GM19397 (cell line): ENCODE measurements around the gene ADRA1B.
"Not testable (repeated sequence)": the region's sequence is repeated elsewhere in the genome, so short reads cannot be mapped to it uniquely, and the experiment has no call there.

Source experiments
- ATAC-seq: cut with Tn5 transposase; IDR thresholded peaks from one replicate; pipeline ENCODE4 v1.9.1; 2021; ENCODE audit warnings: mild to moderate bottlenecking, moderate library complexity; ENCODE audit not compliant: unreplicated experiment

ADRA1B gene

GRCh38 chr5:159965031-159965837 lies 49.0 kb downstream of the ADRA1B start:
- ATAC-seq, result no peak

- not testable (repeated sequence) for ATAC-seq
Observed at GRCh38 chr5:159965838-159966128, 49.5 kb downstream of the ADRA1B start.

- ATAC-seq, result no peak
Observed at GRCh38 chr5:159969966-159970365, 53.7 kb downstream of the ADRA1B start.

GRCh38 chr5:159971038-159971437 lies 54.8 kb downstream of the ADRA1B start:
- no peak for ATAC-seq

- no peak for ATAC-seq
Observed at GRCh38 chr5:159971514-159971913, 55.2 kb downstream of the ADRA1B start.

- no peak for ATAC-seq
Observed at GRCh38 chr5:159971931-159972461, 55.7 kb downstream of the ADRA1B start.

GRCh38 chr5:159972538-159973362 lies 56.5 kb downstream of the ADRA1B start:
- ATAC-seq, result no peak

GRCh38 chr5:159975462-159976019 lies 59.3 kb downstream of the ADRA1B start:
- ATAC-seq, result no peak

- ATAC-seq, result no peak
Observed at GRCh38 chr5:159976921-159977320, 60.6 kb downstream of the ADRA1B start.

GRCh38 chr5:159978358-159978757 lies 62.1 kb downstream of the ADRA1B start:
- no peak for ATAC-seq

GRCh38 chr5:159982421-159983173 lies 66.3 kb downstream of the ADRA1B start:
- no peak for ATAC-seq

GRCh38 chr5:159987031-159987674 lies 70.9 kb downstream of the ADRA1B start:
- peak; percentile 93 for ATAC-seq

- ATAC-seq, result no peak
Observed at GRCh38 chr5:159990506-159990905, 74.2 kb downstream of the ADRA1B start.

GRCh38 chr5:159992566-159992965 lies 76.3 kb downstream of the ADRA1B start:
- no peak for ATAC-seq

- ATAC-seq, result no peak
Observed at GRCh38 chr5:159993194-159993593, 76.9 kb downstream of the ADRA1B start.

GRCh38 chr5:159995907-159996306 lies 79.6 kb downstream of the ADRA1B start:
- ATAC-seq, result no peak

- ATAC-seq, result no peak
Observed at GRCh38 chr5:160001457-160001856, 85.2 kb downstream of the ADRA1B start.

- no peak for ATAC-seq
Observed at GRCh38 chr5:160007514-160007913, 91.2 kb downstream of the ADRA1B start.

GRCh38 chr5:160008529-160008876 lies 92.2 kb downstream of the ADRA1B start:
- ATAC-seq, result not testable (repeated sequence)

- peak; percentile 99 for ATAC-seq
Observed at GRCh38 chr5:160008877-160009590, 92.8 kb downstream of the ADRA1B start, which contains the start of gene TTC1. TSS of gene TTC1 (plus strand) at chr5:160009139. CDS start at chr5:160010529, 1,390 bp downstream.
